Measurements from ENCODE around the gene NME3. TPM values are rescaled to one million over a fixed set of nuclear protein-coding genes. Genes with fewer than 3 reads are reported as not detected.

NME3 gene
- total RNA-seq, 1 experiment from 2014 or later = 76.9 TPM

DNA sequence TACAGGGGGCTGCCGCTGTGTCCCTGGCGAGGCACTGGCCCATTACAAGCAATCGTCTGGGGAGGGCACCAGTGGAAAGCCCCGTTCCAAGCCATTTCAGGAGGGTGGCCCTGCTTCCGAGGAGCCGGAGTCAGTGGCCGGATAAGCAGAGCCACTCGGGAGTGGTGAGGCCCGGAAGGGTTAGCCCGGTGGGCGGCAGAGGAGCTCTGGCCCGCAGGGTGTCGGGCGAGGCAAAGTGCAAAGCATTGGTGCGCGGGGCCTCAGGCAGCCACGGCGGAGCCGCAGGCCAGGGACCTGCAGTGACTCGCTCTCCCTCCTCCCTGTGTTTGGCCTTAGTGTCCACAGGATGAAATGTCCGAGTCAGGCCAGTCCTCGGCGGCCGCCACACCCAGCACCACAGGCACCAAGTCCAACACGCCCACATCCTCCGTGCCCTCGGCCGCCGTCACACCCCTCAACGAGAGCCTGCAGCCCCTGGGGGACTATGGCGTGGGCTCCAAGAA lies 24.6 kb downstream of the NME3 start:
- no peak overlapping the region for H3K4me3 Mint-ChIP-seq
- no peak overlapping the region for H3K27ac ChIP-seq (ENCODE audit: insufficient read length, low read depth, low read length)

More for the DNA sequence above, 24.6 kb downstream of the NME3 start:
- no peak overlapping the region for H3K4me2 ChIP-seq (ENCODE audit: insufficient read depth, insufficient read length, low read length)
- no peak overlapping the region for H2BK120ac ChIP-seq (ENCODE audit: low read depth, low read length, poor library complexity, severe bottlenecking)
- H2BK20ac ChIP-seq (ENCODE audit: low read depth, low read length, poor library complexity, severe bottlenecking) = no peak overlapping the region
- H3K27me3 ChIP-seq (ENCODE audit: insufficient read depth, low read length) = no peaks in the 10 kb centered on the region
- no peak overlapping the region for H2AFZ ChIP-seq (ENCODE audit: low read length)
- H3K27me3 Mint-ChIP-seq (ENCODE audit: low read depth) = no peaks in the 10 kb centered on the region; the same call in 1 of the 2 replicates
- no peak overlapping the region for H3K56ac ChIP-seq (ENCODE audit: insufficient read length, low read depth, low read length)
- WGBS (ENCODE audit: extremely low coverage, insufficient read length, low lambda C conversion rate) = no CpG with 5 or more reads among the region's 31 CpGs
- H3K79me2 ChIP-seq (ENCODE audit: insufficient read depth, low read length) = no peaks in the 10 kb centered on the region
- H2AK5ac ChIP-seq (ENCODE audit: insufficient read length, low read length) = no peak overlapping the region
- no peaks in the 10 kb centered on the region for H3K4me1 ChIP-seq (ENCODE audit: insufficient read depth, low read length)
- H2BK15ac ChIP-seq (ENCODE audit: low read depth, low read length) = no peak overlapping the region
- no peak overlapping the region for H2BK5ac ChIP-seq (ENCODE audit: insufficient read length, low read length)
- H3K14ac ChIP-seq (ENCODE audit: insufficient read depth, low read length) = no peak overlapping the region
- no peak overlapping the region for H4K8ac ChIP-seq (replicated peaks; ENCODE audit: insufficient read length, low read depth, low read length)
- H3K36me3 Mint-ChIP-seq (ENCODE audit: insufficient read depth in 1 of 3, low read depth in 3 of 3) = peaks cover 3 to 23% (median 23%) of the 10 kb centered on the region in 3 experiments
- DNase-seq = no peak
- no peak overlapping the region for H4K5ac ChIP-seq (ENCODE audit: insufficient read length, low read depth, low read length)
- no peaks in the 10 kb centered on the region for H3K23me2 ChIP-seq (ENCODE audit: insufficient read length, low read depth, low read length, poor library complexity, severe bottlenecking)
- no peak overlapping the region for H3K23ac ChIP-seq (ENCODE audit: insufficient read length, low read depth, low read length)
- no peak overlapping the region for H4K91ac ChIP-seq (ENCODE audit: insufficient read length, low read depth, low read length)
- H3K27ac Mint-ChIP-seq = peak overlapping the region in 1 of 3 experiments; percentile 67; a peak in 2 of 7 replicates
- no peak overlapping the region for H3K9ac ChIP-seq (ENCODE audit: extremely low read depth, insufficient read length, low read length)
- no peak overlapping the region for H3K18ac ChIP-seq (ENCODE audit: insufficient read length, low read depth, low read length)
- no peaks in the 10 kb centered on the region for H3K4me1 Mint-ChIP-seq
- H3K9me3 Mint-ChIP-seq = no peaks in the 10 kb centered on the region
- no peak overlapping the region for H3K4ac ChIP-seq (ENCODE audit: low read depth, low read length)
- no peak overlapping the region for H2BK12ac ChIP-seq (ENCODE audit: insufficient read length, low read depth, low read length)
- TF ChIP-seq, protein P1, sequence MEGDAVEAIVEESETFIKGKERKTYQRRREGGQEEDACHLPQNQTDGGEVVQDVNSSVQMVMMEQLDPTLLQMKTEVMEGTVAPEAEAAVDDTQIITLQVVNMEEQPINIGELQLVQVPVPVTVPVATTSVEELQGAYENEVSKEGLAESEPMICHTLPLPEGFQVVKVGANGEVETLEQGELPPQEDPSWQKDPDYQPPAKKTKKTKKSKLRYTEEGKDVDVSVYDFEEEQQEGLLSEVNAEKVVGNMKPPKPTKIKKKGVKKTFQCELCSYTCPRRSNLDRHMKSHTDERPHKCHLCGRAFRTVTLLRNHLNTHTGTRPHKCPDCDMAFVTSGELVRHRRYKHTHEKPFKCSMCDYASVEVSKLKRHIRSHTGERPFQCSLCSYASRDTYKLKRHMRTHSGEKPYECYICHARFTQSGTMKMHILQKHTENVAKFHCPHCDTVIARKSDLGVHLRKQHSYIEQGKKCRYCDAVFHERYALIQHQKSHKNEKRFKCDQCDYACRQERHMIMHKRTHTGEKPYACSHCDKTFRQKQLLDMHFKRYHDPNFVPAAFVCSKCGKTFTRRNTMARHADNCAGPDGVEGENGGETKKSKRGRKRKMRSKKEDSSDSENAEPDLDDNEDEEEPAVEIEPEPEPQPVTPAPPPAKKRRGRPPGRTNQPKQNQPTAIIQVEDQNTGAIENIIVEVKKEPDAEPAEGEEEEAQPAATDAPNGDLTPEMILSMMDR (conservative IDR thresholded peaks at IDR 0.05) = no peak
- H4K20me1 ChIP-seq (ENCODE audit: control insufficient read depth, insufficient read depth, insufficient read length) = peaks cover 3% of the 10 kb centered on the region
- H3K9me3 ChIP-seq (ENCODE audit: control insufficient read depth, low read depth, low read length) = no peaks in the 10 kb centered on the region
- no peaks in the 10 kb centered on the region for H3K79me1 ChIP-seq (ENCODE audit: insufficient read depth, low read depth, low read length, poor library complexity, severe bottlenecking)
- H3T11ph ChIP-seq (ENCODE audit: low read length) = no peak overlapping the region

Measured in H9 (cell line).